HG03159 (cell line): ENCODE data around the gene RASL10A.

ENCODE experiments used
- ATAC-seq: cut with Tn5 transposase; IDR thresholded peaks from one replicate; pipeline ENCODE4 v1.9.1; 2021; ENCODE audit warnings: mild to moderate bottlenecking, moderate library complexity; ENCODE audit not compliant: unreplicated experiment

Gene RASL10A

DNA sequence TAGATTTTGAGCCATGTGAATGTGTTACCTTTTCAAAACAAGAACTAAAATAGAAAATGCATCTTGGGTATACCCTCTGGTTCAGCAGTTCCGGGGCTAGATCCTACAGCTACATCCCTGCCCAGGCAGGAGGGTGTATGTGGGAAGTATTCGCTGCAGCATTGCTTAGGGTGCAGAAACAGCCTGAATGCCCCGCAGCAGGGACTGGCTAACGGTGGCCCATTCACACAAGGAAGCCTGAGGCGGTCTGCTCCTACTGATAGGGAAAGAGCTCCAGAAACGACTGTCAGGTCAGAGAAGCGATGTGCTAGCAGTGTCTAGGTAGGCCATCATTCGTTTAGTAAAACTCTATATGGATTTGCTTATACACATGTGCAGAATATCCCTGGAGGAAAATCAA, 9.9 kb upstream of the RASL10A start:
- no peak for ATAC-seq

DNA sequence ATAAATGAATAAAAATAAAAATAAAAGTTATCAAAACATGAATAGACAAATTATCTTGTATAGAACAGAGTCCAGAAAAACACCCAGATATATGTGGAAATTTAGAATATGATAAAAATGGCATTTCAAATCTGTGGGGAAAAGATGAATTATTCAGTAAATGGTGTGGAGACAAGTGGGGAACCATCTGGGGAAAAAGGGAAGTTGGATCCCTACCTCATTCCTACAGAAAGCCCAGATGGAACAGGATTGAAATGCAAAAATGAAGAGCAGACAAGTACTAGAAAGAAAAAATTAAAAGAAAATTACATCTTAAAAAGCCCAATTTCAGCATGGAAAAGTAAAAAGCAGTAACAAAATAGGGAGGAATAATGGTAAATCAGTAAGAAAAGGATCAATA, 8.1 kb upstream of the RASL10A start:
- ATAC-seq: no peak

- no peak for ATAC-seq
Observed at GRCh38 chr22:29320546-29320945, 5.0 kb upstream of the RASL10A start.

GRCh38 chr22:29319072-29319471, 3.6 kb upstream of the RASL10A start:
- no peak for ATAC-seq

DNA sequence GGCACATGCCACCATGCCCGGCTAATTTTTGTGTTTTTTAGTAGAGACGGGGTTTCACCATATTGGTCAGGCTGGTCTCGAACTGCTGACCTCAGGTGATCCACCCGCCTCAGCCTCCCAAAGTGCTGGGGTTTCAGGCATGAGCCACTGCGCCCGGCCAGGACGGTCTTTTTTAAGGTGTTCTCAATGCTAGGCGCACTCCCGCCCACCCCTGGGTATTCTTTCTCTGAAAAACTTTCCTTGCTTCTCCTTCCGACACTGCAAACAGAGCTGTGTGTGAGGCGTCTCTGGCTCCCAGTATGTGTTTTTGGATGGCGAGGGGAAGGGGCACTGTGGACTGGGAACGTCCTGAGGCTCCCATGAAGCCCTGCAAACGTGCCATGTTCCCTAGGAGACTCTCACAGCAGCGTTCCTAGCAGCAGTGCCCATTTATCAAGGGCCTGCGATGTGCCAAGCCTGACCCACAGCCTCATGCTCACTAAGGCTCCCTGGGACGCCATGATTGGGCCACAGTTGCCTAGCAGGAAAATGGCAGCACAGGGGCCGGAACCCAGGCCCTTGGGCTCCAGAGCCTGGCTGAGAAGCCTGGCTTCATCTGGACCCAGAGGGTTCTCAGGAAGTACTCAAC, 2.4 kb upstream of the RASL10A start:
- no peak for ATAC-seq

- ATAC-seq: no peak
Observed at GRCh38 chr22:29316141-29316828, 788 bp upstream of the RASL10A start.

DNA sequence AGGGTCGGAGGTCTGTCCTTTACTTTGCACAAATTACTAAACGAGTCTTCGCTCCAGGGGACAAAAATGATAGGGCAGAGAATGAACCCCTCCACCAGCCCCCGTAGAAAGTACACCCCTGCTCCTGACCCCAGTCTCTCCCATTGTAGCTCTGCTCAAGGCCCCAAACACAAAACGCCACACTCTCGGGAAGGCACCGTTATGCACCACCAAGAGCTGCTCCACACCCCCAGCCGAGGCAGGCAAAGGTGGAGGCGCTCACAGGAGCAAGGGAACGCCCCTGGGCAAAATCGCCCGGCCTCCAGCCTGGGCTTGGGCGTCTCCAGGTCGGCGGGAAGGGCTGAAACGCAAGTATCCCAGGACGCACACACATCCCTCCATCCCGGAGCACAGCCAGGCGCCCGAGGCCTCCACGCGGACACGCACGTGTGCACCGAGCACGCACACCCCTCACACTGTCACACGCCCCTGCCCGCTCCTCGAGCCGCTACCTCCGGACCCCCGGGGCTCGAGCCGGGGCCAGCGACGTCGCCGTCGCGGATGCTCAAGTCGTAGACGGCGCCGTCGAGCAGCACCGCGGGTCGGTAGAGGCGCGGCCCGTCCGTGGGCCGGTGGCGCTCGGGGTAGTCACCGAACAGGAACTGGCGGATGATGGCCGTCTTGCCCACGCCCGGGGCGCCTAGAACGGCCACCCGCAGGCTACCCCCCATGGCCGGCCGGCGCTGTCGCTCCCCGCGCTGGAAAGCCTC, 786 bp downstream of the RASL10A start:
- ATAC-seq: no peak

DNA sequence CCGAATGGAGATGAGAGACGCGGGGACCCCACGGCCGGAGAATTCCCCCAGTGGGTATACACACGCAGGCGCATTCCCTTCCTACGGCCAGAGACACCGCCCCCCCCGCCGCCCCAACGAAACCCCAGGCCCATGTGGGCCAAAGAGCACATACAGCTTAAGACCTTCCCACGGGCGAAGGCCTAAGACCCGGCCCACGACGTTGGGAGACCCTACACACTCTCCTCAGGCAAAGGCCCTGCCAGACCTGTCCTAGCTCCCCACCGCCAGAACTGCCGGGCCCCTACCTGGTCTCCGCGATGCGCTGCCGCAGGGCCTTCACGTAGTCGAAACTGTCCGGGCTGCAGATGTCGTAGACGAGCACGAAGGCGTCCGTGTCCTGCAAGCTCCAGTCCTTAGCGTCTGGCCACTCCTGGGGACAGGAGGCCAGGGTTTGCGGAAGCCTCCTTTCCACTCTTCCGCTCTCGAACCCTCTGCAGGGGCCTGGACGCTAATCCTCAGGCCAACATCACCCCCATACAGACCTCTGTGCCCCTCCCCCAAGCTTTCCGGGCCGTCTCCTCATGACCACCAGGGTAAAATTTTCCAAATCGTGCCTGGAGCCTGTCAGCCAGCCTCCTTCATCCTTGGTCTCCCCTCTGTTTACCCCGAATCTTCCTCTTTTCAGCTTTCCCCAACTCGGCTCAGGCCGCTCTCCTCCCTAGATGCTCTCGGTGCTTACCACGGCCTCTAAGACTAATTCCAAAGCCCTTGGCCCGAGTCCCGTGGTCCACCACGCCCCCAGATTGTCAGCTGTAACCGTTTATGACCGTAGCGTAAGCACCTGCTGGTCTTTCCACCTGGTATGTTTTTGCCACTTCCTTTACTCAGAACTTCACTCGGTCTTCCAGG, 1.7 kb downstream of the RASL10A start:
- no peak for ATAC-seq

- ATAC-seq: no peak
Observed at GRCh38 chr22:29313126-29313575, 2.3 kb downstream of the RASL10A start.

DNA sequence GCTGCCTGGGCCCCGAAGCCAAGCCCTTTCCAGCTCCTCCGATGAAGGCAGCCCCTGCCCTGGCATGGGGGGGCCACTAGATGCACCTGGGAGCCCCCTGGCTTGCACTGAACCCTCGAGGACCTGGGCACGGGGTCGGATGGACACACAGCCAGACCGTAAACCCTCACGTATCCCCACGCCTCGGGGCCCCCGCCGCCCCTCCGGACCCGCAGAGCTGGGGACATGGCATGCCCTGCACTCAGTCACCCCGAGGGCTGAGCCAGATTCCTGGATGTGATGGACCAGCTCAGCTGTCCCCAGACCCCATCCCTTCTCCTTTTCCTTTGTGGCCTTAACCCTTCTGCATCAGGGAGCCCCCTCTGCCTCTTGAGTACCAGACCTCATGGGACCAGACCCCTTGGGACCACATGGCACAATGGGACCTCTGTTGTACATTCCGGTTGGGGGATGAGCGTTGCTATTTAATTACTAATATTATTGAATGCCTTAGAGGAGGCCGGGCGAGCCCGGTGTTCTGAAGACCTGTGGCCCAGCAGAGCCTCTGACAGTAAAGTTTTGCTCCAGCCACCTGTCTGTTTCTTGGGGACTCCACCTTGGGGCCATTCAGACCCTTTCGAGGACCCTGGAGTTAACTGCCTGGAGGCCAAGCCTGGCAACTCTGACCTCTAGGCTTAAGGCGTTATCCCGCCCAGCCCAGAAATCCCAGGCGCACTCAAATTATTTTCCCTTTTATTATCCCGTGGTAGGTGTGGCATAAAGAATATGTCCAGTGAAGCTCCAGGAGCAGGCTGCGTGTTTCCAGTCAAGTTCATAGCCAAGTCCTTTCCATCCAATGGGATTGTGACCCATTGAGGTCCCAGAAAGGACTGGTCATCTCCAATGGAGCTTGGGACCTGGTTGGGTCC, 3.0 kb downstream of the RASL10A start:
- no peak for ATAC-seq

- ATAC-seq: no peak
Observed at GRCh38 chr22:29311464-29312217, 3.9 kb downstream of the RASL10A start.

GRCh38 chr22:29310863-29311339, 4.6 kb downstream of the RASL10A start:
- ATAC-seq: no peak

DNA sequence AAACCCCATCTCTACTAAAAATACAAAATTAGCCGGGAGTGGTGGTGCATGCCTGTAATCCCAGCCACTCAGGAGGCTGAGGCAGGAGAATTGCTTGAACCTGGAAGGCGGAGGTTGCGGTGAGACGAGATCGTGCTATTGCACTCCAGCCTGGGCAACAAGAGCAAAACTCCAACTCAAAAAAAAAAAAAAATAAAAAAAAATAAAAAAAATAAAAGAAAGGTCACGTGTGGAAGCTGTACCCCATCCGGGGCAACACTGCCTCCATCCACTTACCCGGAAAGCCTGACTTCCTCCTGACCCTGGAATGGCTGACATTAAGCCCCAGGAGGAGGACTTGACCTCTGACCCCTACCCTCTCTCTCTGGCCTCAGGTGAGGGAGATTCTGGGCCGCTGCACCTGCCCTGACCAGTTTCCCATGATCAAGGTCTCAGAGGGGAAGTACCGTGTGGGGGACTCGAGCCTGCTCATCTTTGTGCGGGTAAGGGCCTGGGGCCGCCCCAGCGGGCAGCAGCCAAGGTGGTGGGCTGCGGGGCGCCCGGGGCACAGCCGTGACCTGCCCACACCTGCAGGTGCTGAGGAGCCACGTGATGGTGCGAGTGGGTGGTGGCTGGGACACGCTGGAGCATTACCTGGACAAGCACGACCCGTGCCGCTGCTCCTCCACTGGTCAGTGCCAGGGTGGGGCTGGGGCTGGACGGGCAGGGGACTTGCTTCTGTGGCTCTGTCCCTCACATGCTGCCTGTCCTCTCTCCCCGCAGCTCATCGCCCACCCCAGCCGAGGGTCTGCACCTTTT, 5.2 kb downstream of the RASL10A start:
- no peak for ATAC-seq

DNA sequence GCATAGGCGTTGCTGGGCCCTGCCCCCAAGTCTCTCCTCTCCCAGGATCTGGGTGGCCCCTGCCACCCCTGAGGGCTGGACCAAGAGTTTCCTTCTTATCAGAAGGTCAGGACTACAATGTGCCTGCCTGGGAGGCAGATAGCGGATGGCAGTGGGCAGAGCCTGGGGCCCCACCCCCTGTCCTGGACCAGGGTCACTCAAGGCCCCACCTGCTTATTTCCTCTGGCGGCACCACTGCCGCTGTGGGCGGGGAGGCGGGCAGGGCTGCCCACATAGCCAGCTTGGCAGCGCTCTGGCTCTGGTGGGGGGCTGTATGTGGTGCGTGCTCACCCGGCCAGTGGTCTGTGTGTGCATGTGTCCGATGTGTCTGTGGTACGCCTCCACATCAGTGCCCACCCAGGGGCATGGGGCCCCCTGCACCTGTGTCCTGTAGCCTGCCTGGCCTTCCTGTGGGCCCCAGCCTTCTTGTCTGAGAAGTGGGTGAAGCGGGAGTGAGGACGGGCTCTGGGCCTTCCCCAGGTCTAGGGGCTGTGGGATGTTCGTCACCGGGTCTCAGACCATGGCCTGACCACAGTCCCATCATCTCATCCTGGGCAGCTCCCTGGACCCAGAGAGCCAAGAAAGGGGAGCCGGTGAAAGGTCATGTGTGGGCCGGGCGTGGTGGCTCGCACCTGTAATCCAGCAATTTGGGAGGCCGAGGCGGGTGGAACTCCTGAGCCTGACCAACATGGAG, 6.0 kb downstream of the RASL10A start:
- no peak for ATAC-seq

DNA sequence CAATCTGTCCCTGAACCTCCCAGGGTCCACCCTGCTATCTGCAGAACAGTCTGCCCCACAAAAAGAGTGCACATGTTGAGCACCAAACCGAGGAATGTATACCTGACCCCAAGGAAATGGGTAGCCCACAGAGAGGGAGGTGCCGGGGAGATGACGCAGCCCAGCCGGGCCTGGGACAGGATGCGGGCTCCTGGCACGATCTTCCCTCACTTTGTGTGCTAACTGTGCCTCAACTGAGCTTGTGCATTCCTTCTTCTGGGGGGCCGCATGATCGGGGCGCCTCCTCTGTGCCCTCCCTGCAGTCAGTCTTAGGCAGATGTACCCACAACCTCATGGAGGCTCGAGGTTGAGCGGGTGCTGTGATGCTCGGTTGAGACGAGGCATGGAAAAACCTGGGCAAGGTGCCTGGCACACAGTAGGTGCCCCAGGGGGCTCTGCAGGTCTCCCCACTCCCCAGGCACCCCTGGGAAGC, 6.7 kb downstream of the RASL10A start:
- ATAC-seq: no peak

DNA sequence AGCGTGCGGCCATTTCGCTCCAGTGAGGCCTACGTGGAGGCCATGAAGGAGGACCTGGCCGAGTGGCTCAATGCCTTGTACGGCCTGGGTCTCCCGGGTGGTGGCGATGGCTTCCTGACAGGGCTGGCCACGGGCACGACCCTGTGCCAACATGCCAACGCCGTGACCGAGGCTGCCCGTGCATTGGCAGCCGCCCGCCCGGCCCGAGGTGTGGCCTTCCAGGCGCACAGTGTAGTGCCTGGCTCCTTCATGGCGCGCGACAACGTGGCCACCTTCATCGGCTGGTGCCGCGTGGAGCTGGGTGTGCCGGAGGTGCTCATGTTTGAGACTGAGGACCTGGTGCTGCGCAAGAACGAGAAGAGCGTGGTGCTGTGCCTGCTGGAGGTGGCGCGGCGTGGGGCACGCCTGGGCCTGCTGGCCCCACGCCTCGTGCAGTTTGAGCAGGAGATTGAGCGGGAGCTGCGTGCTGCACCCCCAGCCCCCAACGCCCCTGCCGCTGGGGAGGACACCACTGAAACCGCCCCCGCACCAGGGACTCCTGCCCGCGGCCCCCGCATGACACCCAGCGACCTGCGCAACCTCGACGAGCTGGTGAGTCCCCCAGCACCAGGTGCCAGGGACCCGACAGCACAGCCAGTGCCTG, 7.2 kb downstream of the RASL10A start:
- ATAC-seq: no peak

DNA sequence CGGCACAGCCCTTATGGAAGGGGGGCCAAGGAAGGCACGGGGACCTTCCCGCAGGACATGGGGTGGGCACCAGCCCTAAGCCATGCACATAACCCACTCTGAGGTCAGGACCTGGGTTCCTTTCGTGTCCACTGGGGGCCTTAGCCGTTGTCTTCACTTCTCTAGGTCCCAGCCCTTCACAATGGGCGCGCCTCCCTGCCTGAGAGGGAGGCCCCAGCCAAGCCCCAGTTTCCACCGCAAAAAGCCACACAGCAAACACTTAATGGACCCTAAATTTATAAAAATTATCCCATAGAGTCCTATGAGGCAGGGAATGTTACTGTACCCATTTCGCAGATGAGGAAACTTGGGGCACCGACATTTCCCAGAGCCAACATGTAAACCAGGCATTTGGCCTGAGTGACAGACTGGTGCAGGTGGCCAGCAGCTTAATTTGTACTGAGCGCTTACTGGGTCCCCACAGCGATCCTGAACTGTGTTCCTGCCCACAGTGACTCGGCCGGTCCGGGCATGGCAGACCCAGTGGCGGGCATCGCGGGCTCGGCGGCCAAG, 7.8 kb downstream of the RASL10A start:
- ATAC-seq: no peak
